Measurements from ENCODE around the gene CFAP61.
"Not testable (repeated sequence)": the region's sequence is repeated elsewhere in the genome, so short reads cannot be mapped to it uniquely, and the experiment has no call there.

CFAP61 gene

GRCh38 chr20:20052074-20052970 lies at the start of gene CFAP61, which contains the start of gene CRNKL1:
TSS of gene CFAP61 (plus strand) at chr20:20052532. CDS start at chr20:20056654, 4,122 bp downstream.
TSS of gene CRNKL1 (minus strand) at chr20:20052466. CDS start at chr20:20052342, 124 bp downstream.
- DNase-seq (ENCODE audit: low read depth), result peak; percentile 96

- DNase-seq (ENCODE audit: low read depth), result no peak
Measured at GRCh38 chr20:20003031-20003954, 49.0 kb upstream of the CFAP61 start.

DNA sequence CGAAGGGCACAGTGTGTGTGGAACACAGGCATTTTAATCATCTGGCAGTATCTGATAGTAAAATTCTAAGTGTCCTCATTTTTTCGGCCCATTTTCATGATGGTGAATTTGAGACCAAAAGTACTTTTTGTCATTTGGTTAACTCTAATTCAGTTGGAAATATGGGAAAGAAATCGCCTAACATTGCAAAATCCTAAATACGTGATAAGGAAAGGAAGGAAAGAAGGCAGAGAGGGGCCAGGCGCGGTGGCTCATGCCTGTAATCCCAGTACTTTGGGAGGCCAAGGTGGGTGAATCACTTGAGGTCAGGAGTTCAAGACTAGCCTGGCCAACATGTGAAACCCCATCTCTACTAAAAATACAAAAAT lies 48.4 kb upstream of the CFAP61 start:
- DNase-seq (ENCODE audit: low read depth), result not testable (repeated sequence)

DNA sequence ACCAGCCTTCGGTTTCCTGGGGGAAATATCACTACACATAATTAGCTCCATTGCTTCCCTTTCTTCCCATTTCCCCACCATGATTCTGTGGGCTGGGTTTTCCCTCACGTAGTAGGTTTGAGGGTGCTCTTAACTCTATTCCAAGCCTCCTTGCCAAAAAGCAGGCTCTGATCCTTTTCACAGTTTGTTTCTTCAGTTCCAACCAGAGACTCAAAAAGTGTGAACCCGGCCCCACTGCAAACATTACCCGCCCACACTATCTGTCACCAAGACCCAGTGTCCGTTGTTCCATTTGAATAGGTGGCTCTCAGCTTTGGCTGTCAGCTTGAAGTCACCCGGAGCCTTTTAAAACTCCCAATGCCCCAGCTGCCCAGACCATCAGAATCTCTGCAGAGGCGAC lies 47.0 kb upstream of the CFAP61 start:
- no peak for DNase-seq (ENCODE audit: low read depth)

DNA sequence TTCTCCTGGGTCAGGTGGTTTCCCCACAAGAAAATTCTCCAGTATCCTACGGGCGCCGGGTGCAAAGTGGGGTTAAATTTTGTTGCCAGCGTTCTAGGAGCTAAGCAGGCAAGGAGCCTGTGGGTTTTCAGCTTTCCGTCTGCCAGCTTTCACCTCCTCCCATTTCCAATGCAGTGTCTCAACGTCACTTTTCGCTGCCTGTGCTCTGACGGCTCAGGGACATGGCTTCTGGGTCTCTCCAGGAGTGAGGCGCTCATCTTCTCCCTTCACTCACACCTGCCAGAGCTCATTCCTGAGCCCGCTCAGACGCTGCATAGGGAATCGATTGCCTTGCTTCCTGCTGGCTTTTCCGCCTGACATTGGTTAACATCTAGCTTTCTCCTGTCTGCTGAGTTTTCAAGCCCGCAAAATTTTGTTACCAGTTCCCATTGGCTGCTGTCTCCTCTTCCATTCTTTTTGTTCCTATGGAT lies 42.5 kb upstream of the CFAP61 start:
- DNase-seq (ENCODE audit: low read depth), result no peak

- no peak for DNase-seq (ENCODE audit: low read depth)
Measured at GRCh38 chr20:20010639-20011500, 41.5 kb upstream of the CFAP61 start.

DNA sequence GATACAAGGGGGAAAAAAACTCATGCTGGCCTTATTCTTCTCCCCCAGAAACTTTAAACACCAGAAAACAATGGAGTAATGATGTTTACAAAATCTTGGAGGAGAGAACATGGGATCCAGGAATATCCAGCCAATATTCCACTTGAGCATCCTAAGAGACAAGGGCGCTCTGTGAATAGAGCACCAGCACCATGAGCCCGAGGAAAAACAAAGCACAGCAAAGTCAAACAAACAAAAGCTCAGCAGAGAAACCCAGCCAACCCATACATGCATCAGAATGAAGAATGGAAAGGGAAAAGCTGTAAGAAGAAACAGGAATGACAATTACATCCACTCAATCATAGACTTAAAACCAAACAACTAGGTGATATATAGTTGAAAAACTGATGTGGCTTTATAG lies 39.8 kb upstream of the CFAP61 start:
- no peak for DNase-seq (ENCODE audit: low read depth)

DNA sequence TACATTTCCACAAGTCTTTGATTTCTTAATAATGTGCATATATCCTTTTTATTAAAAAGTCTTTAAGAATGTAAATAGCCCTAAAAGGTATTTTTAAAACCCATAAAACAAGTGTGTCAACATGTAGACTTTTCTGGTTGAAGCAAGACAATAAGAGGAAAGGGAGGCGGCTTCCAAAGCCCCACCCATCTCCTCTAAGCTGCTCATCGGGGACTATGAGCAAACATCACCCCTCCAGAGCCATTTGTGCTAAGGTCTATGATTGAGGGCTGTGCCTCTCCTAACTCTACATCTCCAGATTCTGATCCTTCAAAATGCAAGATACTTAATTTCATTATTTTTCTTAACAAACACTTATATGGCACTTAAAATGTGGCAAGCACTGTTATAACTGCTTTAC lies 37.7 kb upstream of the CFAP61 start:
- DNase-seq (ENCODE audit: low read depth), result no peak

- peak; percentile 88 for DNase-seq (ENCODE audit: low read depth)
Measured at GRCh38 chr20:20017001-20017843, 35.1 kb upstream of the CFAP61 start, which contains the start of gene NAA20. TSS of gene NAA20 (plus strand) at chr20:20017362. CDS start at chr20:20017397, 35 bp downstream.

DNA sequence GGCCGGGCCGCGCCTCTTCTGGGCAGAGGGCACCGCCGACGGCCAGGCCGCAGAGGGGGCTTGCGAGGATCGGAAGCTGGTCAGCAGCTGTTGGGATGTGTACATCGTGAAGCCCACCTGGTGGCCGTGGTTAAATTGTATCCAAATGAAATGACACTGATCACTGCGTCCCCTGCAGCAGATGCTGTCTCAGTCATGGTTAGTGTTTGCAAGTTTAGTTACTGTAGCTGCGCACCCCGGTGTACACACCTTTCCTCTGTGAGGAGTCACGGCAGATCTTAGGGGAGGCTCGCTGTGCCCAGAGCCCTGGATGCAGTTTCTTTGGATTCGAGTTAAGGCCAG lies 34.5 kb upstream of the CFAP61 start:
- no peak for DNase-seq (ENCODE audit: low read depth)

GRCh38 chr20:20018366-20018765 lies 34.0 kb upstream of the CFAP61 start:
- DNase-seq (ENCODE audit: low read depth), result no peak

- DNase-seq (ENCODE audit: low read depth), result no peak
Measured at GRCh38 chr20:20019123-20019522, 33.2 kb upstream of the CFAP61 start.

DNA sequence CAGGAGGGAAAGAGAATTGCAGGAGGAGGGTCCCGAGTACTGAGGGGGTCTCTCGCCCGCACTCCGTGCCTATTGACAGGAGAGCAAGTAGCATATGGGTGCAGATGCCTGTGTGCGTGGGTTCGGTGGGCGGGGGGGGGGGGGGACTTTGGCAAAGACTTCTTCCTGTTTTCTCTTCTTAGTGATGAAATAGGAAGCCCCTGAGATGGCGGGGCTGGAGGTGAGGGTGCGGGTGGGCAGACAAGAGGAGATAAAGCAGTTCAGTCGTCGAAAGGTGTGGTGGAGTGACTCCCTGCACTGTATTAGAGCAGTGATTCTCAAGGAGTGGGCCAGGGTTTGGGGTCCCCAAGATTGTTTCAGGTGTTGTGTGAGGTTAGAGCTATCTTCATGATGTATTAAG lies 31.4 kb upstream of the CFAP61 start:
- DNase-seq (ENCODE audit: low read depth), result no peak

- no peak for DNase-seq (ENCODE audit: low read depth)
Measured at GRCh38 chr20:20021835-20022234, 30.5 kb upstream of the CFAP61 start.

DNA sequence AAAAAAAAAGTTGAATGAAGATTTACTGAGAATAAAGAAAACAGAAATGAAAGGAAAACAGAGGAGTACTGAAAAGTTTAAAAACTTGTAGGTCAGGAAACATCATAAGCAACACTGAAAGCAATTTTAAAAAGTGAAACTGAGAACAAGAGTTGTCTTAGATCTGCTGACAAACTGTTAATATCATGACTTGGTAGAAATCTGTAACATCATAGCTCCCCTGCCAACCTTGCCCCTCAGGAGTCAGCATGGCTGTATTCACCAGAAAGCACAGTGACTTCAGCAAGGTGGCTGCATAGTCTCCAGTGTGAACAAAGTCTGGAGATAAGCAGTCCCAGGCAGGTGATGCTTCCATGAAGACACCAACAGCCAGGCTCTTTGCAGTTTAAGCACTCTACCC lies 29.8 kb upstream of the CFAP61 start:
- no peak for DNase-seq (ENCODE audit: low read depth)

- no peak for DNase-seq (ENCODE audit: low read depth)
Measured at GRCh38 chr20:20023395-20023794, 28.9 kb upstream of the CFAP61 start.

DNA sequence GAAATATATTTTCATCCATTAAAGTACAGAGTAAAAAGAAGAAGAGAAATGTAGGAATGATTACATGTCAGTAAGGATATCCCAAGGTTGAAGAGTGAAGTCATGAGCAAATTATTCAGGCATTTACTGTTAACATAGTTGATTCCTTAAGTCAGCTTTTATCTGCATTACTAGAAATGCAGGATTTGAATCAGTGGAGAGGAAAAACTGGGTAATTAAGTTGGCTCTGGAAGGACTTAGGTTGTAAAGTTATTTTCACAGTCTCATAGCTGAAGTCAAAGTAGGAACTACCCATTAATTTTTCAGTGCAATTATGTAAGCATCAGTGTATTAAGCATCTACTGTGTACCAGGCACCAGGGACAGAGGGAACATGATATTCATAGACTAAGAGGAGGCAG lies 27.4 kb upstream of the CFAP61 start:
- no peak for DNase-seq (ENCODE audit: low read depth)

GRCh38 chr20:20027284-20027683 lies 25.0 kb upstream of the CFAP61 start:
- DNase-seq (ENCODE audit: low read depth), result no peak

GRCh38 chr20:20031790-20032189 lies 20.5 kb upstream of the CFAP61 start:
- DNase-seq (ENCODE audit: low read depth), result no peak

DNA sequence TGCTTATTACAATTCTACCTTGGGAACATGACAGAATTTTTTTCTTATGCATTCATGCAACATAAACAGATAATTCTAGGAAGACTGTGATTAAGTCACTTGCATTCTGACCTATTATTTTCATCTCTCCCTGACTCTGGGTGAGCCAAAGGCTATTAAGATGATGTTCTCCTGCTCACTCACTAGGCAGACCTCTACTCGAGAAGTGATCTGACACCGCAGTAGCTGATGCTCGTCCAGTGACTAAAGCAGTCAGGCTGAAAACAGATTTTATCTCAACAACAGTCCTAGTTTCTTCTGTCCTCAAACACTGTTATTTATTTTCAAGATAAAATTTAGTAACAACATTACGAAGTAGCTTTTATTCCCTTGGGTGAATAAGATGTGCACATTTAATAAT lies 17.8 kb upstream of the CFAP61 start:
- no peak for DNase-seq (ENCODE audit: low read depth)

DNA sequence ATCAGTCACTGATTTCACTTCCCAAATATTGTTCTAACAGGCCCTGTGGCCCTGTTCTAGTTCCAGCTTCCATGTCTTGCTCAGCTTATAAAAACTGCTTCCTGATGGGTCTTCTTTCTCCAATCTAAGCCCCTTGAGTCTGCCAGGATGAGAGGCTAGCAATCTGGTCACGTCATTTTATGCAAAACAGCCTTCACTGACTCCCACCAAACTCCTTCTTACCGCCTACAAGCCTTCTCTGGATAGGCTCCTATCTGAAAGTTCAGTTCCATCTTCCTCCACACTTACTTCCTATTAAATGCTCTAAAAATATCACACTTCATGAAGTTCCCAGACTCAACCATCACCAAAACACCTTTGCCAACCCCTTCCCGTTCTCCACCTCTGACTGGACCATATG lies 15.6 kb upstream of the CFAP61 start:
- DNase-seq (ENCODE audit: low read depth), result no peak

All from activated T-cell treated with anti-CD3 and anti-CD28 coated beads for 24 hours (primary cell).